ENCODE data around the gene TNP2.

TNP2 gene

GRCh38 chr16:11248133-11248532 is 21.0 kb downstream of the TNP2 start:
- no peak overlapping the region for H3K27ac Mint-ChIP-seq
- H3K4me1 Mint-ChIP-seq: peaks cover 19% of the 10 kb centered on the region
- H3K9me3 Mint-ChIP-seq: no peaks in the 10 kb centered on the region
- peaks cover 7% of the 10 kb centered on the region for H3K36me3 Mint-ChIP-seq (ENCODE audit: low read depth)
- no peak for TF ChIP-seq CTCF (IDR thresholded peaks at IDR 0.05; ENCODE audit: unreplicated experiment in 3 of 3)
- H3K27me3 Mint-ChIP-seq (ENCODE audit: low read depth): peaks cover 15% of the 10 kb centered on the region
- no peak overlapping the region for H3K4me3 Mint-ChIP-seq

- H3K4me1 Mint-ChIP-seq: peaks cover 13% of the 10 kb centered on the region
- H3K4me3 Mint-ChIP-seq: no peak overlapping the region
- no peak for TF ChIP-seq CTCF (IDR thresholded peaks at IDR 0.05; ENCODE audit: unreplicated experiment in 3 of 3)
- no peaks in the 10 kb centered on the region for H3K9me3 Mint-ChIP-seq
- H3K27ac Mint-ChIP-seq: no peak overlapping the region
- peaks cover 15% of the 10 kb centered on the region for H3K27me3 Mint-ChIP-seq (ENCODE audit: low read depth)
- peaks cover 7% of the 10 kb centered on the region for H3K36me3 Mint-ChIP-seq (ENCODE audit: low read depth)
Measured at GRCh38 chr16:11245988-11246387, 23.1 kb downstream of the TNP2 start.

GRCh38 chr16:11245222-11245737 is 23.8 kb downstream of the TNP2 start:
- no peak for TF ChIP-seq CTCF (IDR thresholded peaks at IDR 0.05; ENCODE audit: unreplicated experiment in 3 of 3)
- Mint-ChIP-seq H3K36me3 (ENCODE audit: low read depth) (peaks cover 3% of the 10 kb centered on the region), H3K27ac (peak overlapping the region in 1 of 3 experiments; percentile 6), H3K4me1 (peaks cover 14% of the 10 kb centered on the region), H3K27me3 (ENCODE audit: low read depth) (peaks cover 15% of the 10 kb centered on the region), H3K4me3 (no peak overlapping the region), H3K9me3 (no peaks in the 10 kb centered on the region)

GRCh38 chr16:11242658-11243057 is 26.5 kb downstream of the TNP2 start:
- Mint-ChIP-seq H3K27me3 (ENCODE audit: low read depth) (peaks cover 13% of the 10 kb centered on the region), H3K4me1 (peaks cover 13% of the 10 kb centered on the region), H3K9me3 (no peaks in the 10 kb centered on the region), H3K27ac (no peak overlapping the region), H3K4me3 (no peak overlapping the region), H3K36me3 (ENCODE audit: low read depth) (no peaks in the 10 kb centered on the region)
- TF ChIP-seq CTCF (IDR thresholded peaks at IDR 0.05; ENCODE audit: unreplicated experiment in 3 of 3): no peak

- Mint-ChIP-seq H3K36me3 (ENCODE audit: low read depth) (no peaks in the 10 kb centered on the region), H3K27ac (no peak overlapping the region), H3K4me1 (peaks cover 13% of the 10 kb centered on the region), H3K27me3 (ENCODE audit: low read depth) (peaks cover 13% of the 10 kb centered on the region), H3K4me3 (no peak overlapping the region), H3K9me3 (no peaks in the 10 kb centered on the region)
- no peak for TF ChIP-seq CTCF (IDR thresholded peaks at IDR 0.05; ENCODE audit: unreplicated experiment in 3 of 3)
Measured at GRCh38 chr16:11241480-11242204, 27.5 kb downstream of the TNP2 start.
